ENCODE measurements around the gene TIMM44. TPM values are rescaled to one million over a fixed set of nuclear protein-coding genes. Genes with fewer than 3 reads are reported as not detected.

TIMM44 gene
- total and polyA plus RNA-seq, 2 of the 8 experiments (the other 6 are each of a cell fraction or from before 2014, with no cell fraction given), result 131 to 150 TPM

DNA sequence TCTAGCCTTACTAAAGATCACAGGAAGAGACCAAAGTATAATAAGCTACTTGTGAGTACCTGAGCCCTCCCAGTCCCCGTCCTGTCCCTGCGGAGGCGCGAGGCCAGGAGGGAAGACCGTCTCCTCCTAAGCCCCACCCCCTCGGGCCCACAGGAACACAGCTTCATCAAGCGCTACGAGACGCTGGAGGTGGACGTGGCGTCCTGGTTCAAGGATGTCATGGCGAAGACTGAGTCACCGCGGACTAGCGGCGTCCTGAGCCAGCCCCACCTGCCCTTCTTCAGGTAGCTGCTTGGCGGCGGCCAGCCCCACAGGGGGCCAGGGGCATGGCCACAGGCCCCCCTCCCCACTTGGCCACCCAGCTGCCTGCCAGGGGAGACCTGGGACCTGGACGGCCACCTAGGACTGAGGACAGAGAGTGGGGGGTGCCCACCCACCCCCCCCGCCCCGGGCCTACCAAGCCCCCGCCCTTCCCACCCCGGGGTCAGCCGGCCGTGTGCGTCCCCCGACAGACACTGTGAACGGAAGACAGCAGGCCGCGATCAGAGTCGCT lies 31.2 kb downstream of the TIMM44 start:
- Histone ChIP-seq H3K4me2 (ENCODE audit: insufficient read depth in 1 of 2, low read depth in 2 of 2, low read length in 2 of 2) (no peak overlapping the region), H3K27ac (ENCODE audit: low read depth, low read length) (no peak overlapping the region), H2AFZ (ENCODE audit: low read length) (no peak overlapping the region), H3K14ac (ENCODE audit: insufficient read length) (no peak overlapping the region), H2BK12ac (ENCODE audit: low read depth, low read length) (no peak overlapping the region), H2BK120ac (replicated peaks; ENCODE audit: low read depth, low read length) (no peak overlapping the region), H4K91ac (replicated peaks; ENCODE audit: insufficient read length, low read length) (no peak overlapping the region), H3K27me3 (replicated peaks in 1 of 4; ENCODE audit: control insufficient read depth in 3 of 4, extremely low read depth in 1 of 4, insufficient read depth in 3 of 4, low read length in 3 of 4) (peaks cover 12 to 27% (median 22%) of the 10 kb centered on the region in 4 experiments; a peak in 6 of 7 replicates), H3K9me3 (ENCODE audit: insufficient read depth in 2 of 2, low read depth in 1 of 2, low read length in 1 of 2) (no peaks in the 10 kb centered on the region), H4K5ac (ENCODE audit: insufficient read length, low read depth, low read length) (no peak overlapping the region), H3K4ac (replicated peaks; ENCODE audit: insufficient read length, low read depth, low read length) (no peak overlapping the region), H3K36me3 (ENCODE audit: control insufficient read depth in 2 of 4, insufficient read depth in 4 of 4, low read length in 3 of 4) (peaks cover 5 to 30% (median 16%) of the 10 kb centered on the region in 4 experiments; a peak in 4 of 8 replicates), H2BK5ac (ENCODE audit: low read depth, low read length) (no peak overlapping the region), H2BK15ac (ENCODE audit: low read length) (no peak overlapping the region), H2AK5ac (ENCODE audit: low read depth, low read length) (no peak overlapping the region), H4K20me1 (replicated peaks in 1 of 2; ENCODE audit: control insufficient read depth in 1 of 2, insufficient read depth in 2 of 2, low read length in 2 of 2) (peaks cover 5 to 20% of the 10 kb centered on the region in 2 experiments), H3K79me2 (ENCODE audit: control insufficient read depth in 1 of 2, insufficient read depth in 2 of 2, low read length in 2 of 2) (peaks cover 0 to 2% of the 10 kb centered on the region in 2 experiments; a peak in 1 of 4 replicates), H3K4me3 (ENCODE audit: extremely low read depth in 1 of 4, insufficient read depth in 2 of 4, low read depth in 3 of 4, low read length in 4 of 4) (no peak overlapping the region), H3K18ac (ENCODE audit: extremely low read depth, low read length) (no peak overlapping the region), H4K8ac (ENCODE audit: extremely low read depth, insufficient read depth, low read length) (no peak overlapping the region), H2BK20ac (ENCODE audit: low read length) (no peak overlapping the region), H3K23me2 (ENCODE audit: low read depth, low read length) (peaks cover 5% of the 10 kb centered on the region; the same call in 1 of the 2 replicates), H3K56ac (replicated peaks; ENCODE audit: insufficient read length, low read depth, low read length) (no peak overlapping the region), H3K23ac (ENCODE audit: insufficient read length) (no peak overlapping the region), H3K4me1 (replicated peaks in 1 of 4; ENCODE audit: control insufficient read depth in 3 of 4, insufficient read depth in 4 of 4, low read length in 3 of 4) (peaks cover 0 to 3% (median 2%) of the 10 kb centered on the region in 4 experiments; a peak in 4 of 7 replicates), H3K9ac (replicated peaks in 1 of 4; ENCODE audit: extremely low read depth in 1 of 4, low read depth in 3 of 4, low read length in 3 of 4) (no peak overlapping the region), H3K79me1 (ENCODE audit: low read depth, low read length) (0 out of 2 replicates have a peak, but pooled peaks cover 2% of the 10 kb centered on the region)
- POLR2A ChIA-PET (ENCODE audit: partially characterized antibody), result interaction anchor here (1.4 to 2.3 kb wide), 5 partner anchors 9 to 43 kb away, joined by 3 to 8 read pairs (median 7); partner anchors contain the start of gene MAP2K7
- DNase-seq (ENCODE audit: low read depth in 1 of 2, low spot score in 2 of 2), result no peak
- no peak for FAIRE-seq
- 95% methylated on average over 15 of the region's 31 CpGs; no CpG with 5 or more reads in 1 of the 2 experiments for WGBS, 2 experiments (ENCODE audit: extremely low coverage in 1 of 2, insufficient coverage in 1 of 2, insufficient read length in 1 of 2, insufficient replicate concordance in 2 of 2, low coverage in 1 of 2, low lambda C conversion rate in 2 of 2, missing lambda C conversion rate in 1 of 2)
- CTCF ChIA-PET (ENCODE audit: partially characterized antibody), result interaction anchor here (1.2 to 2.3 kb wide), 10 partner anchors 9 to 59 kb away, joined by 3 to 9 read pairs (median 4); no protein-coding TSS in a partner anchor
- TF ChIP-seq GABPA (IDR thresholded peaks at IDR 0.05; ENCODE audit: borderline replicate concordance, insufficient read depth, low read length) (no peak), TBP (IDR thresholded peaks at IDR 0.05; ENCODE audit: low read depth, low read length) (no peak), CTBP2 (IDR thresholded peaks at IDR 0.05; ENCODE audit: borderline replicate concordance, insufficient read depth, insufficient read length, low read length) (no peak), HDAC2 (IDR thresholded peaks at IDR 0.05; ENCODE audit: borderline replicate concordance in 1 of 2, low read depth in 2 of 2, low read length in 2 of 2) (no peak), NANOG (IDR thresholded peaks at IDR 0.05; ENCODE audit: insufficient read depth, low read depth, low read length, poor library complexity, severe bottlenecking) (no peak), CHD1 (IDR thresholded peaks at IDR 0.05; ENCODE audit: low read depth, low read length) (no peak), ATF2 (IDR thresholded peaks at IDR 0.05; ENCODE audit: low read length) (no peak), TEAD4 (IDR thresholded peaks at IDR 0.05; ENCODE audit: low read depth, low read length) (no peak), GTF2F1 (IDR thresholded peaks at IDR 0.05; ENCODE audit: borderline replicate concordance, low read depth, low read length) (no peak), RXRA (IDR thresholded peaks at IDR 0.05; ENCODE audit: insufficient read depth, low read depth, low read length) (no peak)
